Measurements from ENCODE around the gene ZDHHC4. TPM values are rescaled to one million over a fixed set of nuclear protein-coding genes. Genes with fewer than 3 reads are reported as not detected.

ZDHHC4 gene
- total and polyA plus RNA-seq, 8 donors, result 4.1 to 78.4 (median 43.9) TPM

- no peaks in the 10 kb centered on the region for H3K4me1 ChIP-seq
- no peak for TF ChIP-seq POLR2AphosphoS5 (IDR thresholded peaks at IDR 0.05)
- no peak for TF ChIP-seq POLR2A (IDR thresholded peaks at IDR 0.05)
- no peak for TF ChIP-seq CTCF (IDR thresholded peaks at IDR 0.05)
- TF ChIP-seq EP300 (IDR thresholded peaks at IDR 0.05), result no peak
- no peak overlapping the region for H3K27ac ChIP-seq
- intact Hi-C loops (cut with DNase I; ENCODE audit: low total_unique reads), result no loop called here
- no peak overlapping the region for H3K4me3 ChIP-seq
- H3K36me3 ChIP-seq, result no peaks in the 10 kb centered on the region
- peaks cover 0 to 10% (median 3%) of the 10 kb centered on the region in 3 donors for H3K27me3 ChIP-seq
- H3K9me3 ChIP-seq, result no peaks in the 10 kb centered on the region
- DNase-seq, result no peak
- WGBS, 5 donors, result 81 to 94% (median 83%) methylated on average over 1 of the region's 1 CpG
These were observed 15.1 kb upstream of the ZDHHC4 start for GRCh38 chr7:6562106-6562505.

DNA sequence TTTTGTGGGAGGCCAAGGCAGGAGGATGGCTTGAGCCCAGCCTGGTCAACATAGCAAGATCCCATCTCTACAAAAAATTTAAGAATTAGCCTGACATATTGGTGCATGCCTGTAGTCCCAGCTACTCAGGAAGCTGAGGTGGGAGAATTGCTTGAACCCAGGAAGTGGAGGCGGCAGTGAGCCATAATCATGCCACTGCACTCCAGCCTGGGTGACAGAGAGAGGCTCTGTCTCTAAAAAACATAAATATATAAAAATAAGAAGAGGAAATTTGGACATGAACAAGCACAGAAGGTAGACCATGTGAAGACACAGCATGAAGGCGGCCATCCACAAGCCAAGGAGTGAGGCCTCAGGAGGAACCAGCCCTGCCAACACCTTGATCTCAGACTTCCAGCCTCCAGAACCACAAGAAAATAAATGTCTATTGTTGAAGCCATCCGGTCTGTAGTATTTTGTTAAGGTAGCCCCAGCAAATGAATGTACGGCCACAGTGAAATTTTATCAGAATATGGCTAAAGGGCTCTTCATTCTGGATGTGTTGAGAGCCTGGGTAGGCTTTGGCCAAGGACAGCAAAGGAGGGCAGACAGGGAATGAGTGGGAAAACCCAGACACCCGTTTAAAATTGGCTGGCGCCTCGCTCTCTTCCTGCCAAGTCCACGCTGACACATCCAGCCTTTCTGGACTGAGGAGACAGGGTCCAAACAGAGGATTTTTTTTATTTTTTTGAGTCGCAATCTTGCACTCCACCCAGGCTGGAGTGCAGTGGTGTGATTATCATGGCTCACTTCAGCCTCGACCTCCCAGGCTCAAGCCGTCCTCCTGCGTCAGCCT lies 13.1 kb upstream of the ZDHHC4 start:
- WGBS, 5 donors, result 76 to 87% (median 83%) methylated on average over 12 of the region's 12 CpGs
- no peaks in the 10 kb centered on the region for H3K36me3 ChIP-seq
- H3K4me1 ChIP-seq, result no peaks in the 10 kb centered on the region
- peaks cover 0 to 14% (median 9%) of the 10 kb centered on the region in 3 donors for H3K27me3 ChIP-seq
- intact Hi-C loops (cut with DNase I; ENCODE audit: low total_unique reads), result no loop called here
- H3K9me3 ChIP-seq, result no peaks in the 10 kb centered on the region
- H3K4me3 ChIP-seq, result no peak overlapping the region
- DNase-seq, result no peak
- no peak overlapping the region for H3K27ac ChIP-seq
- TF ChIP-seq EP300 (IDR thresholded peaks at IDR 0.05), result no peak
- no peak for TF ChIP-seq POLR2A (IDR thresholded peaks at IDR 0.05)
- no peak for TF ChIP-seq CTCF (IDR thresholded peaks at IDR 0.05)
- no peak for TF ChIP-seq POLR2AphosphoS5 (IDR thresholded peaks at IDR 0.05)

- TF ChIP-seq POLR2A (IDR thresholded peaks at IDR 0.05) (no peak), POLR2AphosphoS5 (IDR thresholded peaks at IDR 0.05) (no peak), CTCF (IDR thresholded peaks at IDR 0.05) (no peak), EP300 (IDR thresholded peaks at IDR 0.05) (no peak)
These were observed 11.6 kb upstream of the ZDHHC4 start for GRCh38 chr7:6565655-6566054.

DNA sequence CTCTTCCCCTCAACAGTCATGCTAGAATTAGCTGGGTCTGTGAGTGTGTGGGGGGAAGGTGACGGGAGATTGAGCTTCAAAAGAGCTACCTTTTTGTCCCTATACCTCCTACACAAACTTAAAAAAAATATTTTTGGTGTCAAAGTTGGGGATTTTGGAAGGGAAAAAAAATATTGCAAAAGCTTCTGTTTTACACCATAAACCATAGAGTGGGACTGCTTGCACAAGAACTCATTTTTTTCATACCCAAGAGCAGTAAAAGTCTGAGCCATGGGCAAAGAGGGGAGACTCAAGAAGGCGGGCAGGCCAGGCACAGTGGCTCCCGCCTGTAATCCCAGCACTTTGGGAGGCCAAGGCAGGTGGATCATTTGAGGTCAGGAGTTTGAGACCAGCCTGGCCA lies 9.4 kb upstream of the ZDHHC4 start:
- no peak overlapping the region for H3K4me3 ChIP-seq
- no peak for DNase-seq
- TF ChIP-seq EP300 (IDR thresholded peaks at IDR 0.05) (no peak), POLR2AphosphoS5 (IDR thresholded peaks at IDR 0.05) (no peak), CTCF (IDR thresholded peaks at IDR 0.05) (no peak), POLR2A (IDR thresholded peaks at IDR 0.05) (no peak)
- no peaks in the 10 kb centered on the region for H3K9me3 ChIP-seq
- H3K27me3 ChIP-seq, result peaks cover 0 to 8% (median 6%) of the 10 kb centered on the region in 3 donors
- H3K27ac ChIP-seq, result no peak overlapping the region
- WGBS, 5 donors, result 83 to 90% (median 85%) methylated on average over 3 of the region's 3 CpGs
- no peaks in the 10 kb centered on the region for H3K36me3 ChIP-seq
- intact Hi-C loops (cut with DNase I; ENCODE audit: low total_unique reads), result no loop called here
- no peaks in the 10 kb centered on the region for H3K4me1 ChIP-seq

More at GRCh38 chr7:6565655-6566054, 11.6 kb upstream of the ZDHHC4 start:
- WGBS, 5 donors, result 65 to 81% (median 76%) methylated on average over 2 to 4 of the region's 4 CpGs
- Histone ChIP-seq H3K27ac (no peak overlapping the region), H3K4me1 (no peaks in the 10 kb centered on the region), H3K27me3 (peaks cover 0 to 6% (median 4%) of the 10 kb centered on the region in 3 donors), H3K4me3 (no peak overlapping the region), H3K9me3 (no peaks in the 10 kb centered on the region), H3K36me3 (no peaks in the 10 kb centered on the region)
- no peak for DNase-seq
- intact Hi-C loops (cut with DNase I; ENCODE audit: low total_unique reads), result no loop called here
